SIG-M5 treated with dmso at 0.1 percent for 504 hours (cell line): ENCODE data around the gene TAGLN2.

ENCODE experiments used
- DNase-seq: peaks from one replicate; lab custom pipeline; 2025; ENCODE audit not compliant: unreplicated experiment; lab: John Stamatoyannopoulos, UW

TAGLN2 gene

GRCh38 chr1:159936273-159936904, 11.1 kb upstream of the TAGLN2 start:
- DNase-seq, result peak; percentile 81

DNA sequence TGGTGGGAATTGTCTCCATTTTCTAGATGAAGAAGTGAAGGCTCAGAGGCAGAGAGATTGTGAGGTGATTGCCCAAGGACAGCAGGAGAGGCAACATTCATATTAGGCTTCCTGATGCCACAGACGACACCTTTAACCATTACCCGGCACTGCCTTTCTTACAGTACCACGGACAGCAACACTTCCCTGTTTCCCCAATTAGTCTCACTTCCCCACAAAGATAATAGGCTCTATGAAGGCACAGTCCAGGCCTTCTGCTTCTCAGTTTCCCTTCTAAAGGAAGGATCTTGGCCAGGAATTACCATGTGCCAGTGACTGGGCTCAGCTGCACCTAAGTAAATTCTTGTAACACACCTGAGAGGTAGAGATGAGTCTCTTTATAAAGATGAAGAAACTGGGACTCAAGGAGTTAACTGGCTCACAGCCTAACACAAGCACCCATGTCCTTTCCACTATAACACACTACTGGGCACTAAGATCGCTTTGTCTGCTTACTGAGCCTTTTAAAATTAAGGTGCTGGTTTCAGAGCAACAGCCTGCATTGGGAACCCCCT, 10.5 kb upstream of the TAGLN2 start:
- peak; percentile 88 for DNase-seq

GRCh38 chr1:159935305-159935704, 10.0 kb upstream of the TAGLN2 start:
- DNase-seq, result no peak

GRCh38 chr1:159934136-159935039, 9.1 kb upstream of the TAGLN2 start:
- no peak for DNase-seq

DNA sequence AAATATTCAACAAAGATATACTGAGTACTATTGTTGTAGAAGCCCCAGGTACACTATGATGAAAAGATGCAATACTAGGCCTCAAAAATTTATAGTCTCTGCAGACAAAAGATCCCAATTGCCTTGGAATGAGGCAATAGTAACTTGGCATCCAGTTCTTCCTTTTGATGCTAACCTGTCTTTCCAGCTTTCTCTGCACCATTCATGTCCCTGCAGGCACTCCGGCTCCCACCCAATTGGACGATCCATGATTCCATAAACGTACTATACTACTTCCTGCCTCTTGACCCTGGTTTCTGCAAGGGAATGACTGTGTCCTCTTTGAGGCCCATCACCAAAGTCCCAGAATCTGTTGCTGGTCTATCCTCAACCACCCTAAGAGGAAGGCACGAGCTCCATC, 8.0 kb upstream of the TAGLN2 start:
- no peak for DNase-seq

DNA sequence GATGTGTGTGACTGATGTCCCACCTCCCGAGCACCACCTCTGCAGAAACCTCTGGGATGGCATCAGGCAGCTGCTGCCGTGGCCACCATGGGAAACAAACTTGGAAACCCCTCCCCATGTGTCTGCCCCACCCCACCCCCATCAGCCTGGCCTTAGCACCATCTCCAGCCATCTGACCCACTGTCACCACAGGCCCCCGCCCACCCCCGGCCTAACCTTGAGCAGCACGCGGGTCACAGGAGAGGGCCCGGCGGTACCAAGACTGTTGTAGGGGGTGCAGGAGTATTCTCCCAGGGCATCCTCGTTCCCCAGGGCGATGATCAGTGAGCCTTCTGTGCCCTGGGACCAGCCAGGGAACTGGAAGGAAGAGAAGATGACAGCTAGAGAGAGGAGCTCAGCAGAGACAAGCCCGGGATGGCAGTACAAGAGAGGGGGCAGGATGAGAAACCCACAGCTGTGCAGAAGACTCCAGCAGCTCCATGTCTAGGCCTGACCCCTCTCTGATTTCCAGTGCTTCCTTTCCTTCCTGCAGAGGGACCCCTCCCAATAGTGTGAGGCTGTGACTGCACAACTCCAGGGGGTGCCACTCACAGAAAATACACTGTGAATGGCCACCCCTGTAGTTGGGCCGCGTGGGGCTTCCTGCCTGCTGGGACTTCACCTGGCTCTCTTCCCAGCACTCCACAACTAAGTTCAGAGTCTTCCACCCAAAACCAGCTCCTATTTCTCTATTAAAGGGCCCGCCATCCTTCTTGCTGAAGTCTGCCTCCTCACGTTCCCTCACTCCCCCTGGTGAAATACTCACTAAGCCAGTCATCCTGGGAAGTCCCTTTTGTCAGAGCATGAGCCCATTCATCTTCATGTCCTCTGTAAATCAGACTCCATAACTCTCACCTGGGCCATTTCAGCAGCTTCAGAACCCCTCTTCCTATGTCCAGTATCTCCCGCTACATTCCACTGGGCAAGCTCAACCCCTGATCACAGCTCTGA, 7.3 kb upstream of the TAGLN2 start:
- no peak for DNase-seq

DNA sequence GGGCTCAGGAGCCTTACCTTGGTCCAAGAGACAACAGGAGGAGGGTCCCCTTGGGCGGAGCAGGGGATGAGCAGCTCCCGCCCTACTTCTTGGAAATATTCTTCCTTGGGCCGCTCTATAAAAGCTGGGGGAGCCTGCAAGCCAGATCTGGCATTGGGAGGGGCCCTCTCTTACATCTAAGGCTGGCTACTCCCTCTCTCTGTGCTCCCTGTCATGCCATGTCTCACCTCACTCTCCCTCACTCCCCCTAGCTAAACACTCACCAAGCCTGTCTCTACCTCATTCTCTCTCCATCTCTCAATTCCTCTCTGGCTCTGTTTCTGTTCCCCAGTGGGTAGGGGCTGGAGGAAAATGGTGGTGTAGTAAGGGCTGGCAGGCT, 6.5 kb upstream of the TAGLN2 start:
- DNase-seq, result no peak

GRCh38 chr1:159931101-159931794, 5.9 kb upstream of the TAGLN2 start:
- no peak for DNase-seq

GRCh38 chr1:159930634-159931033, 5.3 kb upstream of the TAGLN2 start:
- DNase-seq, result no peak

DNA sequence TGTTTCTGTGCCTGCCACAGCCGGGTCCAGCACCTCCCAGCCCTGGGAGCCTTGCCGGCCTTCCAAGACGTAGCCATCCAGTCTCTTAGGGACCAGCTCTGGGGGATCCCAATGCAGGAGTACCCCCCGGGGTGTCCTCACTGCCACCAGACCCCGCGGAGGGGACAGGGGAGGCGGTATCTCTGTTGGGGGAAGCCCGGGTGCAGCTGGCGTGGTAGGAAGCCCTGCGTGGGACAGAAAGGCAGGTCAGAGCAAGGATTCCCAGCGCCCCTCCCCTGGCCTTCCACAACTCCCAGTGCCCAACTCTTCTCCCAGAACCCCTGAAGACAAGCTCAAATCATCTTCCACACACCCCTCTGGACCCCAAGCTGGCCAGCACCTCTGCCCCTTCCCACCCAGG, 4.9 kb upstream of the TAGLN2 start:
- DNase-seq, result no peak

DNA sequence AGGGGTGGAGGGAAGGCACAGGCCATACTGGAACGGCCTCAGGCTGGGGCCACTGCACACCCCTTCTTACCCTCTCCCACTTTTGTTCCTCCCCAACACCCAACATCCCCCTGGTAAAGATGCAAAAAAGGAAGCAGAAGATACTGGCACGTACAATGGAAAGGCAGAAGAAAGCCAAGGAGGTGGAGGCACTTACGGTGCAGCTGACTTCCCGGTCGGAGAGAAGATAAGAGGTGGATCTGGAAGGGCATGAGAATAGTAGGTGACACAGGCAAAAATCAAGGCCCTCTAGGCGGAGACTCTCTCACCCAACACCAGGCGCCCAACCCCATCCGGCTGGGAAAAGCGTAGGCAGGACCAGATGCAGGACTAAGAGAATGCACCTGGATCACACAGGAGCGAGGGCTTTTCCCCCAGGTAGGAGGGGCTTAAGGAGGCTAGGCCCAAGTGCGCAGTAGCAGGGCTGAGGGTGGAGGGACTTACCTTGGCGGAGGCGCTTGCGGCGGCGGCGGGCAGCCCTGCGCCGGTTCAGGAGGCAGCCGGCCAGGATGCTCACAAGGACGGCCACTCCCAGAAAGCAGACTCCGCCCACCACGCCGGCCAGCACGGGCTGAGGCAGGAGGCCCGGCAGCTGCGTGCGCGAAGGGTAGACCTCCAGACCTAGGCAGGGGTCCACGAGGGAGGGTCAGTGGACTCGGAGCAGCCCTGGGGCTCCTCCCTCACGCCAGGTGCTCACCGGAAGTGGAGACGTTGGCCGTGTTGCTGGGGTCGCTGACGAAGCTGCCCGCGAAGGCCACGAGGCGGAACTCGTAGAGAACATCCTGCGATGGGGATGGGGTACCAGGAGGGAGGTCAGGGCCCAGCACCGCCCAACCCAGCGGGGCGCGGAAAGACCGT, 4.1 kb upstream of the TAGLN2 start:
- DNase-seq, result no peak

GRCh38 chr1:159928491-159929050, 3.3 kb upstream of the TAGLN2 start:
- DNase-seq, result no peak

DNA sequence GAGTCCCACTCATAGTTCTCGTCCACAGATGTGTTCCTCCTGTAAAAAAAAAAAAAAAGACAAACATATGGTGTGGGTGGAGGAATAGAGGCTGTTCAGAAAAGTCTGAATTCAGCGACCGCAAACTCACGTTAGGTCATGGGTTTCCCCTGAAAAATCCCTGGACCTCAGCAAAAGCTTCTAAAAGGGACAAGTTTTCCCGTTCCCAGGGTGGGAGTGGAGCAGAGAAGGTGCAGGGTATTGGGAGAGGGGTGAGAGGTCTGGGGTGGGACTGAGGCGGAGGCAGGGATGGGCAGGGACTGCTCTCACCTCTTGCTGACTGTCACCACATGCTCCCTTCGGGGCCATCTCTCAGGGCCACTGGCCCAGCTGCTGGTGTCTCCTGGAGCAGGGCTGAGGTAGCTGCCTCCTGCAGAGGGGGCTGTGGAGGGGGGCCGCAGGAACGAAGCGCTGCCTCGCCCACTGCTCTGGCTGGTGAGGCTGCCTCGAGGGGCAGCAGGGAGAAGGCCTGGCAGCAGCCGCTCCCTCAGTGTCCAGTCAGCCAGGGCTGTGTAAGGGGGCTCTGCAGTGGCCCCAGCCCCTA, 2.6 kb upstream of the TAGLN2 start:
- DNase-seq, result no peak

GRCh38 chr1:159927211-159927848, 2.0 kb upstream of the TAGLN2 start:
- DNase-seq, result no peak

DNA sequence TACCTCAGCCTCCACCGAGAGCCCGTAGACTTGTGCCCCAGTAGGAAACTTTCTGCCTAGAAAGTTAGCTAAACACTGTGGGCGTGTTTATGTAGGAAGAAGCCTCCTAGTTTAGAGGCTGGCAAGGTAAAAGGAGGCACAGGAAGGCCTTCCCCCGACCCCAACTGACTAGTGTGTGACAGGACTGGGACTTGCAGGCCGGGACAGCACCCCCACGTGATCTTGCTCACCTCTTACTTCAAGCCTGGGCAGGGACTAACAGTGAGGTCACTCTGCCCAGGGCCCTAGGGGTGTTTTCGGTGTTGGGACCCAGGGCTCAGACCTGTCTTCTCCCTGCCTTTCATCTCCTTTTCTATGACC, 392 bp upstream of the TAGLN2 start:
- DNase-seq, result no peak

DNA sequence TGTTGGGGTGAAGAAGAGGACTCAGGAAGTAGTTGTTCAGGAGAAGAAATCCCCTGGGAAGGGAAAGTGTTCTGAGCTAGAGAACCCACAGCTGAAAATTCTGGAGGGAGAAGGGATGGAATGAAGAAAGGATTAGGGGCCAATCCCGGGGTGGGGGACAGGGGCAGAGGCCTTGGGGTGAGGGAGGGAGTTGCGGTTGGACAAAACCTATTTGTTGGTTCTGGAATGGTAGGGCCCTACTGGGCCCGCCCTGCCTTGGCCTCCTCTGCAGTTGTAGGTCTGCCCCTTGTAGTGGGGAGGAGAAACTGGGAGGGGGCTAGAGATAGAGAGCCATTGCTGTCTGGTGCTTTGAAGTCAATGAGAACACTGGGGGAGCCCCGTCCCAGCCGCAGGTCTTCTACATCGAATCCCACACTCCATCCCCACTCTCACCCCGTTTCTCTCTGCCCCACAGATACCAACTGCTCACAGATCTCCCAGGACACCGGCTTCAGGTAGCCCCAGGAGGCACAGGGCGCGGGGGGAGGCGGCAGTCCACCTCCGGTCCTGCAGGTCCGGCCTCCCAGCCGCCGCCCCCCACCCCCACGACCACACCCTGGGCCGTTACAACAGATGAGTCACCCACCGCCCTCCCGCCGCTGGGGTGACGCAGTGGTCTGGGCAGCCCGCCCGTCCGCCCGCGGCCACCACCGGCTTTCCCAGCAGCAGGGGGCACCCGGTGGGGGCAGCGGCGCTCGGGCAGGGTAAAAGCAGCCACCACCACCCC, 1.1 kb downstream of the TAGLN2 start:
- DNase-seq, result peak; percentile 76

DNA sequence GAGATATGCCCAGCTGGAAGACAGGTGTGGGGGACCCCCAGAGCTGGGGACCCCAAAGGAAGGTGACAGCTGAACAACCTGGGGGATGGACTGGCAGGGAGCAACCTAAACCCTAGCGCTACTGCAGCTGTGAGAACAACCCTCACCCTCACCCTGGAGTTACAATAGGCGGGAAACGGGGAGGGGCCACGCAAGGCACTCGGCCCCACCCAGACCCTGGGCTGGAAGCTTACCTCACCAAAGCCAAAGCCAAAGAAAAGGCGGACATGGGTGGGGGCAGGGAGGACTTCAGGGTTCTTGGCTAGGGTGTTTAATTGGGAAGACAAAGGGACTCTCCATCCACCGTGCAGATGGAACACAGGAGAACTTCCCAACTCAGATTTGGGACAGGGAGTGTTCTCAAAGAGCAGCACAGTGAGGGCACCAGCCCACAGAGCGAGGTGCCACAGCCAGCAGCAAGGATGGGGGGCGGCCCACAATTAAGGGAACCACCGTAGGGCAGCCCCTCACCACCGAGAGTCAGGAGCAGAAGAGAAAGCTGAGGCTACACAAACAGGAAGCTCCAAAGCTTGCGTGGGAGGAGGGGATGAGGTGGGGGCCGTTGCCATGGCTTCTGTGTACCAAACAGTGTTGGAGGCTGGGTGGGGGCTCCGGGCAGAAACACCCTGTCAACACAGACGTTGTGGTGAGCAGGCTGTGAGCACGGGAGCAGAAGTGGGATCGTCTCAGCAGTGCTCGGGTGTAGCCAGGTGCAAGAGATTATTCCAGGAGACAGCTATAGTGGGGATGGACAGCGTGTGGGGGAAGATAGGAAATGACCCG, 1.9 kb downstream of the TAGLN2 start:
- peak; percentile 85 for DNase-seq
